HuH-7 (cell line): Measurements from ENCODE around the gene DNAJA3.
A peak's percentile ranks its signal among the peaks of the same experiment; 100 is the strongest.

Experiments used
- DNase-seq: peaks from one replicate; pipeline ENCODE4 v3.0.0; 2011; ENCODE audit warnings: low spot score

DNAJA3 gene

GRCh38 chr16:4475880-4476788 lies 50.5 kb downstream of the DNAJA3 start, which contains the start of gene HMOX2:
HMOX2 (plus strand) TSS chr16:4476398; CDS start chr16:4505525, 29,127 bp downstream.
- peak; percentile 90 for DNase-seq

GRCh38 chr16:4477966-4478365 lies 52.3 kb downstream of the DNAJA3 start:
- DNase-seq, result no peak

- DNase-seq, result no peak
Observed at GRCh38 chr16:4481526-4481925, 55.9 kb downstream of the DNAJA3 start.

- no peak for DNase-seq
Observed at GRCh38 chr16:4481963-4482362, 56.3 kb downstream of the DNAJA3 start.

- no peak for DNase-seq
Observed at GRCh38 chr16:4486126-4486893, 60.6 kb downstream of the DNAJA3 start.

- no peak for DNase-seq
Observed at GRCh38 chr16:4487955-4488498, 62.4 kb downstream of the DNAJA3 start.

- no peak for DNase-seq
Observed at GRCh38 chr16:4488499-4488967, 62.9 kb downstream of the DNAJA3 start.

- no peak for DNase-seq
Observed at GRCh38 chr16:4489030-4489429, 63.4 kb downstream of the DNAJA3 start.

GRCh38 chr16:4491898-4492297 lies 66.2 kb downstream of the DNAJA3 start:
- no peak for DNase-seq

GRCh38 chr16:4494746-4495490 lies 69.2 kb downstream of the DNAJA3 start:
- DNase-seq, result no peak

- no peak for DNase-seq
Observed at GRCh38 chr16:4495766-4496165, 70.1 kb downstream of the DNAJA3 start.

GRCh38 chr16:4496305-4496704 lies 70.6 kb downstream of the DNAJA3 start:
- no peak for DNase-seq

- no peak for DNase-seq
Observed at GRCh38 chr16:4498546-4499195, 73.0 kb downstream of the DNAJA3 start.

- DNase-seq, result no peak
Observed at GRCh38 chr16:4499196-4499555, 73.5 kb downstream of the DNAJA3 start.

GRCh38 chr16:4500272-4500671 lies 74.6 kb downstream of the DNAJA3 start:
- no peak for DNase-seq

GRCh38 chr16:4501071-4501478 lies 75.4 kb downstream of the DNAJA3 start:
- no peak for DNase-seq

GRCh38 chr16:4505356-4506147 lies 79.9 kb downstream of the DNAJA3 start:
- no peak for DNase-seq
